IMR-90 (cell line): ENCODE results near the gene TTBK2. TPM values are rescaled to one million over a fixed set of nuclear protein-coding genes. Genes with fewer than 3 reads are reported as not detected.

Experiments
- ATAC-seq: fragments of 200-7000 bp; cut with Tn5 transposase; 2 replicates; pipeline ENCODE4 v1.9.1; 2020; ENCODE audit warnings: low read depth, mild to moderate bottlenecking, moderate library complexity
- BruUV-seq: library from RNA; stranded (reverse); fragments of 400-500 nt; replicated peaks from 2 replicates; lab custom pipeline; 2021; lab: Mats Ljungman, UMichigan
- CTCF ChIA-PET: fragments of 300-600 bp; formaldehyde crosslinking; extraction: SDS; loops from one replicate; lab custom pipeline; 2021; ENCODE audit warnings: antibody characterized with exemption; lab: Yijun Ruan, JAX
- POLR2A ChIA-PET: fragments of 300-600 bp; sonication (Branson Sonifier 250); formaldehyde crosslinking; loops from one replicate; lab custom pipeline; 2022; ENCODE audit warnings: antibody characterized with exemption; ENCODE audit not compliant: unreplicated experiment; lab: Charles Lee
- DNase-seq: peaks from one replicate; pipeline ENCODE4 v3.0.0; 2013
- H2AFZ ChIP-seq: replicated peaks from 2 replicates; pipeline ENCODE3; 2013; ENCODE audit warnings: low read length, mild to moderate bottlenecking; ENCODE audit not compliant: poor library complexity
- H2AK5ac ChIP-seq: 2 replicates; pipeline ENCODE4 v1.6.1; 2013; ENCODE audit warnings: low read depth, low read length, inconsistent platforms
- H2AK9ac ChIP-seq: replicated peaks from 2 replicates; pipeline ENCODE3; 2013; ENCODE audit warnings: mild to moderate bottlenecking, low read depth, low read length, moderate library complexity; ENCODE audit not compliant: poor library complexity
- H2BK120ac ChIP-seq: 2 replicates; pipeline ENCODE4 v1.6.1; 2013; ENCODE audit warnings: low read depth, low read length, inconsistent platforms
- H2BK15ac ChIP-seq: 3 replicates; pipeline ENCODE4 v1.6.1; 2013; ENCODE audit warnings: low read depth, low read length, inconsistent platforms
- H2BK20ac ChIP-seq: 2 replicates; pipeline ENCODE4 v1.6.1; 2013; ENCODE audit warnings: low read depth, mild to moderate bottlenecking, inconsistent platforms, low read length, moderate library complexity
- H2BK5ac ChIP-seq: 2 replicates; pipeline ENCODE4 v1.6.1; 2013; ENCODE audit warnings: mild to moderate bottlenecking, low read depth, low read length, inconsistent platforms; ENCODE audit not compliant: poor library complexity, severe bottlenecking
- H3K14ac ChIP-seq: replicated peaks from 2 replicates; pipeline ENCODE4 v1.6.1; 2013; ENCODE audit warnings: low read depth, low read length, inconsistent platforms
- H3K18ac ChIP-seq: 2 replicates; pipeline ENCODE4 v1.6.1; 2013; ENCODE audit warnings: low read depth, low read length, control low read depth
- H3K23ac ChIP-seq: 2 replicates; pipeline ENCODE4 v1.6.1; 2013; ENCODE audit warnings: low read depth, low read length, inconsistent platforms
- H3K27ac ChIP-seq: 2 replicates; pipeline ENCODE4 v1.5.1; 2013; ENCODE audit warnings: mild to moderate bottlenecking, control low read depth, low read length; ENCODE audit not compliant: insufficient read depth
- H3K27me3 ChIP-seq: 2 replicates; pipeline ENCODE4 v1.6.1; 2013; ENCODE audit warnings: low read length; ENCODE audit not compliant: control insufficient read depth, insufficient read depth
- H3K36me3 ChIP-seq: 2 replicates; pipeline ENCODE4 v1.6.1; 2013; ENCODE audit warnings: low read length, mixed read lengths; ENCODE audit not compliant: control insufficient read depth, insufficient read depth
- H3K4ac ChIP-seq: 2 replicates; pipeline ENCODE4 v1.6.1; 2013; ENCODE audit warnings: low read depth, low read length, inconsistent platforms
- H3K4me1 ChIP-seq: 2 replicates; pipeline ENCODE4 v1.6.1; 2013; ENCODE audit warnings: low read length, mixed read lengths; ENCODE audit not compliant: control insufficient read depth, insufficient read depth
- H3K4me2 ChIP-seq: 2 replicates; pipeline ENCODE4 v1.6.1; 2013; ENCODE audit warnings: low read depth, mild to moderate bottlenecking, control low read depth, low read length, moderate library complexity
- H3K4me3 ChIP-seq: 2 replicates; pipeline ENCODE4 v1.5.1; 2013; ENCODE audit warnings: low read depth, mild to moderate bottlenecking, control low read depth, low read length, moderate library complexity; ENCODE audit not compliant: insufficient read depth
- H3K56ac ChIP-seq: 2 replicates; pipeline ENCODE4 v1.6.1; 2013; ENCODE audit warnings: low read length, inconsistent platforms; ENCODE audit not compliant: insufficient read depth; ENCODE audit errors: extremely low read depth
- H3K79me1 ChIP-seq, 2 experiments: 2 replicates each; pipeline ENCODE4 v1.6.1; 2013; ENCODE audit warnings: low read length in 2 of 2, inconsistent platforms in 1 of 2, low read depth in 1 of 2
- H3K9ac ChIP-seq: 2 replicates; pipeline ENCODE4 v1.6.1; 2013; ENCODE audit warnings: low read depth, low read length, control low read depth
- H3K9me1 ChIP-seq: 2 replicates; pipeline ENCODE4 v1.6.1; 2013; ENCODE audit warnings: low read length, inconsistent platforms; ENCODE audit not compliant: insufficient read depth
- H3K9me3 ChIP-seq: 2 replicates; pipeline ENCODE4 v1.6.1; 2013; ENCODE audit warnings: low read length; ENCODE audit not compliant: control insufficient read depth, insufficient read depth
- H4K20me1 ChIP-seq: 2 replicates; pipeline ENCODE4 v1.6.1; 2013; ENCODE audit warnings: low read length, inconsistent platforms; ENCODE audit not compliant: insufficient read depth
- H4K5ac ChIP-seq: 2 replicates; pipeline ENCODE4 v1.6.1; 2013; ENCODE audit warnings: mild to moderate bottlenecking, low read depth, low read length, control low read depth
- H4K8ac ChIP-seq, 2 experiments: 2 replicates each; pipeline ENCODE4 v1.6.1; 2013; ENCODE audit warnings: low read depth in 2 of 2, low read length in 2 of 2, control low read depth in 1 of 2, inconsistent platforms in 1 of 2
- H4K91ac ChIP-seq: 2 replicates; pipeline ENCODE4 v1.6.1; 2013; ENCODE audit warnings: low read depth, low read length, inconsistent platforms; ENCODE audit not compliant: insufficient read depth
- CEBPB ChIP-seq: IDR thresholded peaks from 2 replicates; pipeline ENCODE4 v1.6.1; 2012; ENCODE audit warnings: low read depth, low read length, improper control_type of control experiment
- CHD1 ChIP-seq: IDR thresholded peaks from 2 replicates; pipeline ENCODE4 v1.6.1; 2012; ENCODE audit warnings: low read depth, low read length, improper control_type of control experiment
- CTCF ChIP-seq: conservative IDR thresholded peaks from 2 replicates; pipeline ENCODE4 v1.5.1; 2012; ENCODE audit warnings: mild to moderate bottlenecking, low read depth, low read length, improper control_type of control experiment
- MAFK ChIP-seq: IDR thresholded peaks from 2 replicates; pipeline ENCODE4 v1.6.1; 2012; ENCODE audit warnings: low read depth, low read length, improper control_type of control experiment
- RFX5 ChIP-seq: IDR thresholded peaks from 2 replicates; pipeline ENCODE4 v1.8.0; 2012; ENCODE audit warnings: low read depth, mild to moderate bottlenecking, low read length, moderate library complexity
- WGBS, 2 experiments: methylation state at CpG; one replicate each; pipeline versions ENCODE4 v1.1.5 to v1.1.7; 2013; ENCODE audit warnings: missing lambda C conversion rate in 2 of 2; ENCODE audit not compliant: insufficient read length in 1 of 2; ENCODE audit errors: extremely low coverage in 2 of 2; 5-methylcytosine and 5-hydroxymethylcytosine counted together
- dilution Hi-C: fragments of 300-500 bp; cut with HindIII; formaldehyde crosslinking; loops from one replicate; pipeline ENCODE4 v1.14.3; 2018; ENCODE audit warnings: low sequenced_read_pairs; ENCODE audit not compliant: unreplicated experiment
- in situ Hi-C: fragments of 300-500 bp; cut with MboI; formaldehyde crosslinking; loops from 3 replicates; pipeline ENCODE4 v1.14.3; 2019; ENCODE audit warnings: low sequenced_read_pairs, inconsistent platforms, mixed read lengths
- intact Hi-C: fragments of 100-400 bp; cut with micrococcal nuclease; formaldehyde crosslinking; loops from 2 replicates; pipeline ENCODE4 v1.10.0; 2022
- polyA plus RNA-seq, 3 experiments: library from polyadenylated mRNA; depleted of rRNA; stranded (reverse); fragments of >200 nt; gene quantifications; 2 replicates each; pipeline ENCODE4 v1.2.3, GENCODE V29; 2012; ENCODE audit warnings: low replicate concordance in 1 of 3
- total RNA-seq: library from RNA; depleted of rRNA; stranded (reverse); fragments of >200 nt; gene quantifications from 2 replicates; pipeline ENCODE4 v1.2.3, GENCODE V29; 2012

The TTBK2 gene
- total and polyA plus RNA-seq, 2 of the 4 experiments (the other 2 are of a cell fraction): 2.4 to 3.2 TPM

DNA sequence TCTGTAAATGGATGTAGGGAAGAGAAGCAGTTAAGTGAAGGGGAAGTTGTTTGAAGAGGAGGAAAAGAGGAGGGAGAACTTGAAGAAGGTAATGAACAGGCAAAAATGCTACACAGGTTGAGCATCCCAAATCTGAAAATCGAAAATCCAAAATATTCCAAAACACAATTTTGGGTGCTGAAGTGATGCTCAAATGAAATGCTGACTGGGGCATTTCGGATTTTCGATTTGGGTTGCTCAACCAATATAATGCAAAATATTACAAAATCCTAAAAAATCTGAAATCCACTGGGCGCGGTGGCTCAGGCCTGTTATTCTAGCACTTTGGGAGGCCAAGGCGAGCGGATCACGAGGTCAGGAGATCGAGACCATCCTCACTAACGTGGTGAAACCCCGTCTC lies 121.8 kb downstream of the TTBK2 start:
- DNase-seq (no peak), ATAC-seq (no peak)
- intact Hi-C loops (loop anchor here (5.0 kb wide), 1 partner anchor 123 kb away; the partner anchor contains the start of gene TTBK2), in situ Hi-C loops (no loop called here), dilution Hi-C loops (no loop called here)
- H3K9me3 ChIP-seq: no peaks in the 10 kb centered on the region
- H2BK20ac ChIP-seq: no peak overlapping the region
- no peak overlapping the region for H3K4me3 ChIP-seq
- ChIA-PET CTCF (no interaction called here), POLR2A (no interaction called here)
- no peaks in the 10 kb centered on the region for H4K20me1 ChIP-seq
- no peak overlapping the region for H3K18ac ChIP-seq
- no peak overlapping the region for H3K14ac ChIP-seq
- H2AFZ ChIP-seq: no peak overlapping the region
- H2BK120ac ChIP-seq: no peak overlapping the region
- H3K9ac ChIP-seq: no peak overlapping the region
- no peak overlapping the region for H4K8ac ChIP-seq
- H2AK5ac ChIP-seq: no peak overlapping the region
- no peak overlapping the region for H3K4me2 ChIP-seq
- no TSS peak for BruUV-seq
- no peak overlapping the region for H3K56ac ChIP-seq
- peaks cover 2% of the 10 kb centered on the region; the same call in 1 of the 2 replicates for H3K4me1 ChIP-seq
- H2BK5ac ChIP-seq: no peak overlapping the region
- no peaks in the 10 kb centered on the region for H3K9me1 ChIP-seq
- H3K27me3 ChIP-seq: no peaks in the 10 kb centered on the region
- H3K27ac ChIP-seq: no peak overlapping the region
- no peak overlapping the region for H2BK15ac ChIP-seq
- no peak for TF ChIP-seq CHD1
- no peak for TF ChIP-seq CTCF
- TF ChIP-seq RFX5: no peak
- no peak for TF ChIP-seq CEBPB
- peak; percentile 64 for TF ChIP-seq MAFK
- H4K91ac ChIP-seq: no peak overlapping the region
- H2AK9ac ChIP-seq: no peak overlapping the region
- no peak overlapping the region for H3K4ac ChIP-seq
- no peaks in the 10 kb centered on the region; a peak in 2 of 4 replicates for H3K79me1 ChIP-seq
- H4K5ac ChIP-seq: no peak overlapping the region
- no peak overlapping the region for H3K23ac ChIP-seq
- no CpG with 5 or more reads among the region's 11 CpGs for WGBS, 2 experiments
- H3K36me3 ChIP-seq: peaks cover 10% of the 10 kb centered on the region
